T-cell (primary cell): ENCODE measurements around the gene SPTLC3. TPM values are rescaled to one million over a fixed set of nuclear protein-coding genes. Genes with fewer than 3 reads are reported as not detected.

Experiments
- ATAC-seq, 4 experiments: fragments of 200-7000 bp in 3 of 4; fragments of 150-1000 bp in 1 of 4; cut with Tn5 transposase; replicated peaks in 1 of 4; 1 replicate in 3 of 4; 2 replicates in 1 of 4; pipeline ENCODE4 v1.10.0; 2021; ENCODE audit warnings: moderate library complexity in 3 of 4, mild to moderate bottlenecking in 2 of 4, moderate number of reproducible peaks in 1 of 4
- CTCF ChIA-PET, 2 donors: fragments of 300-600 bp; sonication (Branson Sonifier 250); formaldehyde crosslinking; loops; one replicate each; lab custom pipeline; 2022; ENCODE audit warnings: antibody characterized with exemption in 2 of 2; lab: Charles Lee
- POLR2A ChIA-PET, 2 donors: fragments of 300-600 bp; sonication (Branson Sonifier 250); formaldehyde crosslinking; loops; one replicate each; lab custom pipeline; 2022; ENCODE audit warnings: antibody characterized with exemption in 2 of 2; lab: Charles Lee
- DNase-seq, 35 experiments: peaks; one replicate each; pipeline versions ENCODE4 v3.0.0 to v3.0.0-alpha.2; 2013 to 2023
- H3K27ac ChIP-seq: one replicate; pipeline ENCODE4 v1.5.1; 2013; ENCODE audit warnings: low read length
- H3K27me3 ChIP-seq, 2 experiments: replicated peaks in 1 of 2; 1 replicate in 1 of 2; 2 replicates in 1 of 2; pipeline versions ENCODE4 v1.6.1 to v1.7.0; 2013; ENCODE audit warnings: low read length in 1 of 2, mixed read lengths in 1 of 2; ENCODE audit not compliant: control insufficient read depth in 2 of 2, insufficient read depth in 2 of 2; ENCODE audit errors: extremely low read depth in 1 of 2
- H3K36me3 ChIP-seq, 2 donors: 1 replicate in 1 of 2; 2 replicates in 1 of 2; pipeline versions ENCODE4 v1.6.1 to v1.7.0; 2013; ENCODE audit warnings: low read length in 1 of 2; ENCODE audit not compliant: control insufficient read depth in 2 of 2, insufficient read depth in 1 of 2; ENCODE audit errors: extremely low read depth in 1 of 2
- H3K4me1 ChIP-seq, 2 experiments: 1 replicate in 1 of 2; 2 replicates in 1 of 2; pipeline versions ENCODE4 v1.6.1 to v1.7.0; 2013; ENCODE audit warnings: low read length in 2 of 2, mixed read lengths in 1 of 2; ENCODE audit not compliant: insufficient read depth in 2 of 2, control insufficient read depth in 1 of 2; ENCODE audit errors: extremely low read depth in 1 of 2
- H3K4me3 ChIP-seq, 2 donors: 1 replicate in 1 of 2; 2 replicates in 1 of 2; pipeline versions ENCODE4 v1.5.1 to v1.7.0; 2013; ENCODE audit warnings: mild to moderate bottlenecking in 2 of 2, low read length in 1 of 2, moderate library complexity in 1 of 2; ENCODE audit not compliant: control insufficient read depth in 1 of 2; ENCODE audit errors: extremely low read depth in 1 of 2
- H3K9me3 ChIP-seq: 2 replicates; pipeline ENCODE4 v1.7.0; 2013
- H3K27ac Mint-ChIP-seq, 2 donors: one replicate each; pipeline ENCODE4 v1.8.0; 2020 to 2021; ENCODE audit warnings: mild to moderate bottlenecking in 2 of 2, mixed read lengths in 2 of 2
- H3K27me3 Mint-ChIP-seq, 2 donors: one replicate each; pipeline ENCODE4 v1.8.0; 2021 to 2022; ENCODE audit warnings: mixed read lengths in 2 of 2
- H3K36me3 Mint-ChIP-seq: one replicate; pipeline ENCODE4 v1.8.0; 2021; ENCODE audit warnings: mixed read lengths
- H3K4me1 Mint-ChIP-seq, 3 donors: one replicate each; pipeline ENCODE4 v1.8.0; 2020 to 2022; ENCODE audit warnings: mixed read lengths in 3 of 3, mild to moderate bottlenecking in 1 of 3
- H3K4me3 Mint-ChIP-seq, 3 donors: one replicate each; pipeline ENCODE4 v1.8.0; 2020 to 2022; ENCODE audit warnings: mild to moderate bottlenecking in 3 of 3, mixed read lengths in 3 of 3, moderate library complexity in 3 of 3
- H3K9me3 Mint-ChIP-seq, 3 donors: one replicate each; pipeline ENCODE4 v1.8.0; 2020 to 2022; ENCODE audit warnings: mixed read lengths in 3 of 3
- WGBS: methylation state at CpG from one replicate; pipeline ENCODE4 v1.1.5; 2013; ENCODE audit warnings: missing lambda C conversion rate; ENCODE audit not compliant: insufficient coverage; 5-methylcytosine and 5-hydroxymethylcytosine counted together
- total RNA-seq, 35 experiments: library from RNA in 6 of 35; stranded (reverse) in 6 of 35; fragments of 120-200 nt in 1 of 35; gene quantifications; one replicate each; pipeline versions ENCODE4 v1.2.1 to v1.2.4 and lab custom pipeline; 2013 to 2026

The SPTLC3 gene
- total RNA-seq, 5 donors from 2014 or later (not counting 1 experiment from before 2014, with no cell fraction given) = 0.20 to 1.2 (median 0.56) TPM

DNA sequence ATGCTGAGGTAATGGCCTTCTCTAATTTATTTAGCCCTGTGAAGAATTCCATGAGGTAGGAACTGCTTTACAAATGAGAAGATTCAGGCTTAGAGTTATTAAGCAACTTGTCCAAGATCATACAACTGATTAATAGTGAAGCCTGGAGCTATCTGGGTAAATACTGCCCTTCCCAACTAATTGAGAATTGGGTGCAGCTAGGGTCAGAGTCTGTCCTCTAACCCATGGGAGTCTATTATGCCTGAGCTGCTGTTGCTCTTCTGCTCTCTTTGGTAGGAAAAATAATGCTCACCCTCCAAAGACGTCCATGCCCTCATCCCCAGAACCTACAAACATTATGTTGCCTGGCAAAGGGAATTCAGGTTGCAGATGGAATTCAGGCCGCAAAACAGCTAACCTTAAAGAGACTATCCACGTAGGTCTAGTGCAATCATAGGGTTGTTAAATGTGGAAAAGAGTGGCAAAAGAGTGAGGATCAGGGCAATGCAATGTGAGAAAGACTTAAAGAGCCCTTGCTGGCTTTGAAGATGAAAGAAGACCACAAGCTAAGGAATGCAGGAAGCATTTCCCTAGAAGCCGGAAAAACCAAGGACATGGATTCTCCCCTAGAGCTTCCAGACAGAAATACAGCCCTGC is 90.1 kb downstream of the SPTLC3 start:
- no peak for ATAC-seq
- Histone ChIP-seq H3K27ac (no peak overlapping the region), H3K4me1 (no peaks in the 10 kb centered on the region), H3K36me3 (no peaks in the 10 kb centered on the region), H3K9me3 (no peaks in the 10 kb centered on the region), H3K4me3 (no peak overlapping the region), H3K27me3 (no peaks in the 10 kb centered on the region)
- no peaks in the 10 kb centered on the region for H3K27me3 Mint-ChIP-seq
- no peak for DNase-seq
- H3K9me3 Mint-ChIP-seq = no peaks in the 10 kb centered on the region
- H3K4me1 Mint-ChIP-seq = no peaks in the 10 kb centered on the region
- H3K27ac Mint-ChIP-seq = no peak overlapping the region
- H3K36me3 Mint-ChIP-seq = no peaks in the 10 kb centered on the region
- no peak overlapping the region for H3K4me3 Mint-ChIP-seq
- no CpG with 5 or more reads among the region's 4 CpGs for WGBS
- ChIA-PET POLR2A (interaction anchor here in 1 of 2 donors (0.5 kb wide), 1 partner anchor 685 kb away, joined by 11 read pairs; no protein-coding TSS in a partner anchor), CTCF (interaction anchor here in 1 of 2 donors (0.7 kb wide), 1 partner anchor 18 kb away, joined by 4 read pairs; no protein-coding TSS in a partner anchor)

DNA sequence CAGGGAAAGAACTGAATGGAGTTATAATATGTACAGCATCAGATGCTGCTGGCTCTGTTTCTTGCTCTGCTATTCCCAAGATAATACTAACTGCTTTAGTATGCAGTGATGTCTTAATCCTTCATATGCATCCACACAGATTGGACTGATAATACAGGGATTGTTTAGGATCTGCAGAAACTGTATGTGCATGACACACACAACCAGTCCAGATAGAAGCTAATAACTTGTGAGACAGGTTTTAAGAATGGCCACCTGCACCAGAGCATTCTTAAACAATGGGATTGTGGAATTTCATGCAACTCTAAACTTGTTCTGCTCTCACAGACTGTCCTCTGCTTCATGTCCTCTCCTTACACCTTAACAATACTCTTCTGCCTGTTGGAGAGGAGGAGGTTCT is 90.9 kb downstream of the SPTLC3 start:
- H3K27me3 Mint-ChIP-seq = no peaks in the 10 kb centered on the region
- no peak overlapping the region for H3K4me3 ChIP-seq
- no peak overlapping the region for H3K27ac Mint-ChIP-seq
- ATAC-seq = no peak
- H3K4me3 Mint-ChIP-seq = no peak overlapping the region
- no peaks in the 10 kb centered on the region for H3K36me3 Mint-ChIP-seq
- no peaks in the 10 kb centered on the region for H3K4me1 Mint-ChIP-seq
- ChIA-PET CTCF (no interaction called here), POLR2A (no interaction called here)
- H3K36me3 ChIP-seq = no peaks in the 10 kb centered on the region
- H3K27me3 ChIP-seq = no peaks in the 10 kb centered on the region
- H3K9me3 Mint-ChIP-seq = no peaks in the 10 kb centered on the region
- no peak overlapping the region for H3K27ac ChIP-seq
- DNase-seq = no peak
- no peaks in the 10 kb centered on the region for H3K4me1 ChIP-seq
- no peaks in the 10 kb centered on the region for H3K9me3 ChIP-seq

DNA sequence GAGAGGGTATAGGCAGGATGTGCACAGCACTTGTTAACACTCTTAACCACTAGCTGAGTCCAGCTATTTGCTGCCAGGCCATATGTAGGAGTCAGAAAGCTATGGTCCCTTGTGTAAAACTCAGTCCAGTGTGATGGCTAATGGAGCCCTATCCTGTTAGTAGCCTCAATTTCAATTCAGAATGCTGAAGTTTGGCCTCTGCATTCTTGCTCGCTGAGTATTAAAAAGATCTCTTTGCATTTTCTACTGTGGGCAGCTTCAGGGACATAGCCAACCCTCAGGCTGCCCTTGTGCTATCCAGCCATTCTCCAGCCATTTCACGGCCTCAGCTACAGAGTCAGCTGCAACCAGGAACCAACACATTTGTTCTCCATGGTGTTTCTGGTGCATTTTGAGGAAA is 92.5 kb downstream of the SPTLC3 start:
- Mint-ChIP-seq H3K9me3 (no peaks in the 10 kb centered on the region), H3K36me3 (no peaks in the 10 kb centered on the region), H3K4me3 (no peak overlapping the region), H3K27me3 (no peaks in the 10 kb centered on the region), H3K4me1 (no peaks in the 10 kb centered on the region), H3K27ac (no peak overlapping the region)
- Histone ChIP-seq H3K4me1 (no peaks in the 10 kb centered on the region), H3K36me3 (no peaks in the 10 kb centered on the region), H3K27ac (no peak overlapping the region), H3K9me3 (no peaks in the 10 kb centered on the region), H3K4me3 (no peak overlapping the region), H3K27me3 (no peaks in the 10 kb centered on the region)
- WGBS = no CpG with 5 or more reads among the region's 2 CpGs
- POLR2A ChIA-PET = no interaction called here
- CTCF ChIA-PET = interaction anchor here in 1 of 2 donors (0.6 kb wide), 1 partner anchor 717 kb away, joined by 6 read pairs; no protein-coding TSS in a partner anchor
- ATAC-seq = no peak
- DNase-seq = no peak

DNA sequence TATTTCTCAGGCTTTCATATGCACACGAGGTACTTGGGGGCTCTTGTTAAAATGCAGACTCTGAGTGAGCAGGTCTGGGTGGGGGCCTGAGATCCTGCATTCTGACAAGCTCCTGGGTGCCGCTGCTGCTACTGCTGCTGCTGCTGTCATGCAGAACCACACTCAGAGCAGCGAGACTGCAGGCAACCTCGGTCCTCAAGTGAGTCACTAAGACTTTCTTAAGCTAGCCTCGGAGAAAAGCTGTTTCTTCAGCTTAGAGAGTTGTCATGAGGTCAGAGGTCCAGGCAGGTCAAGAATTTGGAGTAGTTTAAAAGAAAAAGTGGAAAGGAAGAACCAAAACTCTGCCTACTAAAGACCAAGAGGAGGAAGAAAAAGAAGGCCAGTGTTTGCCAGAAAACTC is 92.9 kb downstream of the SPTLC3 start:
- POLR2A ChIA-PET = no interaction called here
- WGBS = 73% methylated on average over 4 of the region's 5 CpGs
- no peaks in the 10 kb centered on the region for H3K27me3 ChIP-seq
- H3K4me1 Mint-ChIP-seq = no peaks in the 10 kb centered on the region
- H3K27ac ChIP-seq = no peak overlapping the region
- H3K4me3 Mint-ChIP-seq = no peak overlapping the region
- CTCF ChIA-PET = interaction anchor here in 1 of 2 donors (0.6 kb wide), 1 partner anchor 716 kb away, joined by 6 read pairs; no protein-coding TSS in a partner anchor
- no peaks in the 10 kb centered on the region for H3K27me3 Mint-ChIP-seq
- H3K9me3 ChIP-seq = no peaks in the 10 kb centered on the region
- ATAC-seq (no peak), DNase-seq (no peak)
- H3K36me3 Mint-ChIP-seq = no peaks in the 10 kb centered on the region
- H3K4me3 ChIP-seq = no peak overlapping the region
- no peak overlapping the region for H3K27ac Mint-ChIP-seq
- H3K4me1 ChIP-seq = no peaks in the 10 kb centered on the region
- H3K36me3 ChIP-seq = no peaks in the 10 kb centered on the region
- no peaks in the 10 kb centered on the region for H3K9me3 Mint-ChIP-seq

DNA sequence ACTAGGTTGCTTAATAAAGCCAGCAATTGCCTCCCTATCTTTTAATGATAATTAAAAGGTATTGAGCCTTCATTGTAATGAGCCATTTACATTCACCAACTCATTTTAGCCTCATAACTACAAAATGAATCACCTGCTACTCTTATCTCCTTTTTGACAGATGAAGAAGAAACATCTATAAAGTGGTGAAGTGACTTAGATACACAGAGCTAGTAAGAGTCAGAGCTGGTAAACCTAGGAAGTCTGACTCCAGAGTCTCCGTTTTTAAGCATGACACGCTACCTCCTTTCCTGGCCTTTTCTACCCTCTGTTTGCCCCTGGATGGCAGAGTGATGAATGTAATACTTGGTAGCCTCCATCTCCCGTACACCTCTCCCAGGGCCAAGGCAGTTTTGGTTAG is 93.5 kb downstream of the SPTLC3 start:
- Histone ChIP-seq H3K4me3 (no peak overlapping the region), H3K4me1 (no peaks in the 10 kb centered on the region), H3K27me3 (no peaks in the 10 kb centered on the region), H3K36me3 (no peaks in the 10 kb centered on the region), H3K27ac (no peak overlapping the region), H3K9me3 (no peaks in the 10 kb centered on the region)
- no peak for DNase-seq
- ATAC-seq = no peak
- Mint-ChIP-seq H3K4me3 (no peak overlapping the region), H3K4me1 (no peaks in the 10 kb centered on the region), H3K9me3 (no peaks in the 10 kb centered on the region), H3K27me3 (no peaks in the 10 kb centered on the region), H3K36me3 (no peaks in the 10 kb centered on the region), H3K27ac (no peak overlapping the region)
- ChIA-PET POLR2A (no interaction called here), CTCF (no interaction called here)
- 75% methylated on average over 1 of the region's 3 CpGs for WGBS

DNA sequence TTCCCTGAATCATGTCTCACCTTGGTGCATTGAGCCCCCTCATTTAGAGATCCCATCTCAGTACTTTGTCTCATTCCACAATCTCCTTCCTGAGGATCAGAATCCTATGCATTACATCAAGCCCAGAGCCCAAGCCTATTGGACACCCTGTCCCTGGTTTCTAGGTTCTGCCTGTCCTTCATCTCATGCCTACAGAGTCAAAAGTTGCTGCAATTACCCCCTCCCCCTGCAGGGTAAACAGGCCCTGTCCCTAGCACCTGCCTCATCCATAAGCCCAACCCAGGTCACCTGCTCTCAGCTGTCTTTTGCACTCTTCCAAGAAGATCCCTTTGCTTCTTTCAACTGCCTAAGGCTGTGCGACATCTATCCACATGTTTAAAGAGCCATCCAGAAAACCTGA is 93.9 kb downstream of the SPTLC3 start:
- WGBS = 100% methylated on average over 1 of the region's 1 CpG
- POLR2A ChIA-PET = no interaction called here

More for the DNA sequence above, 93.9 kb downstream of the SPTLC3 start:
- Mint-ChIP-seq H3K27ac (no peak overlapping the region), H3K4me1 (no peaks in the 10 kb centered on the region), H3K27me3 (no peaks in the 10 kb centered on the region), H3K9me3 (no peaks in the 10 kb centered on the region), H3K36me3 (no peaks in the 10 kb centered on the region), H3K4me3 (no peak overlapping the region)
- H3K36me3 ChIP-seq = no peaks in the 10 kb centered on the region
- H3K27me3 ChIP-seq = no peaks in the 10 kb centered on the region
- H3K4me1 ChIP-seq = no peaks in the 10 kb centered on the region
- H3K4me3 ChIP-seq = no peak overlapping the region
- H3K27ac ChIP-seq = no peak overlapping the region
- no peak for DNase-seq
- no peak for ATAC-seq
- H3K9me3 ChIP-seq = no peaks in the 10 kb centered on the region
- CTCF ChIA-PET = no interaction called here
